CD14-positive monocyte (primary cell): Measurements from ENCODE around the gene AMN1. TPM values are rescaled to one million over a fixed set of nuclear protein-coding genes. Genes with fewer than 3 reads are reported as not detected.

ENCODE experiments used
- DNase-seq, 3 donors: peaks; one replicate each; pipeline ENCODE4 v3.0.0-alpha.2; 2011 to 2022
- H2AFZ ChIP-seq: 2 replicates; pipeline ENCODE4 v1.6.0; 2012; ENCODE audit warnings: mild to moderate bottlenecking, low read depth, low read length, inconsistent platforms; ENCODE audit not compliant: insufficient read depth, poor library complexity, severe bottlenecking
- H3K27ac ChIP-seq, 2 donors: 1 replicate in 1 of 2; 2 replicates in 1 of 2; pipeline ENCODE4 v1.5.1; 2012 to 2013; ENCODE audit warnings: low read length in 2 of 2, control low read depth in 1 of 2, inconsistent platforms in 1 of 2, low read depth in 1 of 2, mild to moderate bottlenecking in 1 of 2
- H3K27me3 ChIP-seq, 2 donors: one replicate each; pipeline versions ENCODE4 v1.6.0 to v1.6.1; 2011 to 2013; ENCODE audit warnings: low read length in 2 of 2; ENCODE audit not compliant: control insufficient read depth in 2 of 2, insufficient read depth in 2 of 2
- H3K36me3 ChIP-seq, 2 donors: replicated peaks in 1 of 2; 1 replicate in 1 of 2; 2 replicates in 1 of 2; pipeline versions ENCODE4 v1.5.1 to v1.6.1; 2012 to 2013; ENCODE audit warnings: low read length in 2 of 2, control low read depth in 1 of 2, inconsistent platforms in 1 of 2, mild to moderate bottlenecking in 1 of 2; ENCODE audit not compliant: insufficient read depth in 2 of 2, control insufficient read depth in 1 of 2
- H3K4me1 ChIP-seq, 2 donors: 1 replicate in 1 of 2; 2 replicates in 1 of 2; pipeline versions ENCODE4 v1.5.1 to v1.6.1; 2012 to 2013; ENCODE audit warnings: low read length in 2 of 2, control low read depth in 1 of 2, inconsistent platforms in 1 of 2, mild to moderate bottlenecking in 1 of 2, moderate library complexity in 1 of 2; ENCODE audit not compliant: insufficient read depth in 2 of 2, control insufficient read depth in 1 of 2
- H3K4me2 ChIP-seq: replicated peaks from 2 replicates; pipeline ENCODE3; 2012; ENCODE audit warnings: low read length, moderate library complexity, mild to moderate bottlenecking; ENCODE audit not compliant: poor library complexity, severe bottlenecking; ENCODE audit errors: extremely low read depth
- H3K4me3 ChIP-seq, 3 experiments: fragments of 200-600 bp in 1 of 3; sonication (generic) in 1 of 3; replicated peaks in 1 of 3; 1 replicate in 2 of 3; 2 replicates in 1 of 3; pipeline ENCODE4 v1.5.1; 2011 to 2013; ENCODE audit warnings: low read length in 3 of 3, mild to moderate bottlenecking in 3 of 3, control low read depth in 2 of 3, low read depth in 2 of 3, inconsistent platforms in 1 of 3, moderate library complexity in 1 of 3
- H3K79me2 ChIP-seq: 2 replicates; pipeline ENCODE4 v1.6.0; 2012; ENCODE audit warnings: mild to moderate bottlenecking, control low read depth, inconsistent platforms, low read length, moderate library complexity; ENCODE audit not compliant: insufficient read depth
- H3K9ac ChIP-seq: 2 replicates; pipeline ENCODE4 v1.6.0; 2017; ENCODE audit warnings: low read length, mild to moderate bottlenecking; ENCODE audit not compliant: insufficient read depth, poor library complexity, severe bottlenecking
- H3K9me3 ChIP-seq, 2 donors: replicated peaks in 1 of 2; 1 replicate in 1 of 2; 2 replicates in 1 of 2; pipeline versions ENCODE4 v1.5.1 to v1.6.1; 2012 to 2013; ENCODE audit warnings: low read length in 2 of 2, control low read depth in 1 of 2; ENCODE audit not compliant: control insufficient read depth in 1 of 2, insufficient read depth in 1 of 2
- H4K20me1 ChIP-seq: 2 replicates; pipeline ENCODE4 v1.6.0; 2012; ENCODE audit warnings: mild to moderate bottlenecking, low read length, control low read depth, moderate library complexity; ENCODE audit not compliant: insufficient read depth
- H3K27ac Mint-ChIP-seq, 7 donors: one replicate each; pipeline ENCODE4 v1.8.0; 2020; ENCODE audit warnings: mild to moderate bottlenecking in 7 of 7, mixed read lengths in 7 of 7, moderate library complexity in 6 of 7, inconsistent platforms in 2 of 7
- H3K27me3 Mint-ChIP-seq, 3 donors: one replicate each; pipeline ENCODE4 v1.8.0; 2021 to 2022; ENCODE audit warnings: low read depth in 3 of 3, mild to moderate bottlenecking in 3 of 3, mixed read lengths in 3 of 3, moderate library complexity in 3 of 3, inconsistent platforms in 1 of 3
- H3K36me3 Mint-ChIP-seq, 2 donors: one replicate each; pipeline ENCODE4 v1.8.0; 2020; ENCODE audit warnings: mixed read lengths in 2 of 2, inconsistent platforms in 1 of 2, mild to moderate bottlenecking in 1 of 2
- H3K4me1 Mint-ChIP-seq: one replicate; pipeline ENCODE4 v1.8.0; 2020; ENCODE audit warnings: mild to moderate bottlenecking, mixed read lengths
- H3K4me3 Mint-ChIP-seq, 2 donors: one replicate each; pipeline ENCODE4 v1.8.0; 2020; ENCODE audit warnings: mild to moderate bottlenecking in 2 of 2, mixed read lengths in 2 of 2, moderate library complexity in 1 of 2
- H3K9me3 Mint-ChIP-seq, 7 donors: one replicate each; pipeline ENCODE4 v1.8.0; 2020 to 2022; ENCODE audit warnings: mixed read lengths in 7 of 7, mild to moderate bottlenecking in 6 of 7, moderate library complexity in 6 of 7, inconsistent platforms in 2 of 7
- CTCF ChIP-seq: fragments of 200-600 bp; IDR thresholded peaks from one replicate; pipeline ENCODE4 v1.8.0; 2022; ENCODE audit warnings: antibody characterized with exemption, mild to moderate bottlenecking
- whole genome bisulfite sequencing: methylation state at CpG from one replicate; pipeline ENCODE4 v1.1.5; 2013; ENCODE audit warnings: missing lambda C conversion rate; ENCODE audit not compliant: insufficient coverage; 5-methylcytosine and 5-hydroxymethylcytosine counted together
- intact Hi-C, 2 donors: fragments of 100-400 bp; cut with micrococcal nuclease; formaldehyde crosslinking; loops; one replicate each; pipeline versions ENCODE4 v1.15.0 to v1.15.1; 2023
- polyA plus RNA-seq, 3 donors: library from polyadenylated mRNA; depleted of rRNA in 1 of 3; unstranded in 2 of 3; stranded (reverse) in 1 of 3; fragments of 300-500 nt in 2 of 3; fragments of >200 nt in 1 of 3; fragmentation: Illumina TruSeq in 2 of 3; gene quantifications; 1 replicate in 2 of 3; 2 replicates in 1 of 3; pipeline ENCODE4 v1.2.3, GENCODE V29; 2012 to 2021

Gene AMN1
- polyA plus RNA-seq, 3 donors: 6.0 to 7.8 (median 7.4) TPM

- Histone ChIP-seq H3K4me2 (no peak overlapping the region), H3K27ac (peak overlapping the region in 1 of 2 donors; percentile 93), H3K79me2 (no peaks in the 10 kb centered on the region), H3K9me3 (no peaks in the 10 kb centered on the region), H2AFZ (no peak overlapping the region), H4K20me1 (no peaks in the 10 kb centered on the region), H3K4me1 (peaks cover 61 to 66% of the 10 kb centered on the region in 2 donors), H3K36me3 (no peaks in the 10 kb centered on the region), H3K9ac (no peak overlapping the region), H3K27me3 (no peaks in the 10 kb centered on the region), H3K4me3 (no peak overlapping the region)
- H3K4me3 Mint-ChIP-seq: no peak overlapping the region
- peaks cover 0 to 10% (median 3%) of the 10 kb centered on the region in 7 donors for H3K9me3 Mint-ChIP-seq
- WGBS: no CpG with 5 or more reads among the region's 2 CpGs
- intact Hi-C loops: loop anchor here in 1 of 2 donors (10.0 kb wide), 1 partner anchor 734 kb away; no protein-coding TSS in a partner anchor
- no peak for TF ChIP-seq CTCF
- H3K4me1 Mint-ChIP-seq: peaks cover 57% of the 10 kb centered on the region
- DNase-seq: peak in 2 of 3 donors; percentile 24 to 50
- peaks cover 0 to 11% of the 10 kb centered on the region in 2 donors for H3K36me3 Mint-ChIP-seq
- H3K27ac Mint-ChIP-seq: peak overlapping the region; percentile 97 to 99 (median 99)
- no peaks in the 10 kb centered on the region for H3K27me3 Mint-ChIP-seq
Observed at GRCh38 chr12:31751085-31751484, 22.3 kb upstream of the AMN1 start.

DNA sequence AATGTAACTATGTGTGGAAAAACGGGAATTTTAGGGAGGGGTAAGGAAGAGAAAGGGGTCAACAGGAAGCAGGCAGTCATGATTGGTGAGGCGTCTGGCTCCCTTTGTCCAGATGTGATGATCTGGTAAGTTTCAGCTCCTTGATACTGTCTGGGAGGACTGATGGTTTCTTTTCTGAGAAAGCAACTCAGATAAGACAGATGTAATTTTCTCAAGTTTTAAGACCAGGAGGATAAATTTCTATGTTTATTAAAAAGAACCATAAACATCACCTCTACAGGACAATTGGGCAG is 21.9 kb upstream of the AMN1 start:
- Histone ChIP-seq H3K36me3 (no peaks in the 10 kb centered on the region), H3K79me2 (no peaks in the 10 kb centered on the region), H4K20me1 (no peaks in the 10 kb centered on the region), H3K9me3 (no peaks in the 10 kb centered on the region), H3K27me3 (no peaks in the 10 kb centered on the region), H3K27ac (peak overlapping the region; percentile 93 to 96), H3K9ac (peak overlapping the region; percentile 13), H2AFZ (no peak overlapping the region), H3K4me2 (no peak overlapping the region), H3K4me3 (peak overlapping the region in 1 of 3 experiments; percentile 7), H3K4me1 (peaks cover 65 to 70% of the 10 kb centered on the region in 2 donors)
- WGBS: 50% methylated on average over 2 of the region's 2 CpGs
- Mint-ChIP-seq H3K9me3 (peaks cover 0 to 10% (median 3%) of the 10 kb centered on the region in 7 donors), H3K27me3 (no peaks in the 10 kb centered on the region), H3K36me3 (peaks cover 0 to 11% of the 10 kb centered on the region in 2 donors), H3K27ac (peak overlapping the region; percentile 97 to 99 (median 99)), H3K4me3 (peak overlapping the region in 1 of 2 donors; percentile 16), H3K4me1 (peaks cover 61% of the 10 kb centered on the region)
- TF ChIP-seq CTCF: no peak
- DNase-seq: no peak
- intact Hi-C loops: loop anchor here in 1 of 2 donors (10.0 kb wide), 1 partner anchor 734 kb away; no protein-coding TSS in a partner anchor
